Keratinocyte (primary cell): ENCODE results near the gene WASF3. TPM values are rescaled to one million over a fixed set of nuclear protein-coding genes. Genes with fewer than 3 reads are reported as not detected.

ENCODE experiments used
- DNase-seq: peaks from one replicate; pipeline ENCODE4 v3.0.0-alpha.2; 2011; ENCODE audit warnings: low read depth, missing footprints, low spot score
- FAIRE-seq: peaks from 2 replicates; lab custom pipeline; 2011; peaks lifted over from hg19 to GRCh38; lab: Jason Lieb, UNC
- H2AFZ ChIP-seq: 2 replicates; pipeline ENCODE4 v1.6.0; 2012; ENCODE audit warnings: low read length, control low read depth, inconsistent platforms; ENCODE audit not compliant: control insufficient read depth
- H3K27ac ChIP-seq: 2 replicates; pipeline ENCODE4 v1.5.1; 2011; ENCODE audit warnings: low read length; ENCODE audit not compliant: control insufficient read depth, insufficient read depth
- H3K27me3 ChIP-seq: 3 replicates; pipeline ENCODE4 v1.6.0; 2011; ENCODE audit warnings: low read length; ENCODE audit not compliant: control insufficient read depth, insufficient read depth; ENCODE audit errors: extremely low read depth
- H3K36me3 ChIP-seq, 2 experiments: 2 replicates in 1 of 2; 3 replicates in 1 of 2; pipeline ENCODE4 v1.5.1; 2011; ENCODE audit warnings: low read length in 2 of 2, mild to moderate bottlenecking in 1 of 2; ENCODE audit not compliant: control insufficient read depth in 2 of 2, insufficient read depth in 2 of 2; ENCODE audit errors: extremely low read depth in 1 of 2
- H3K4me1 ChIP-seq: 3 replicates; pipeline ENCODE4 v1.5.1; 2011; ENCODE audit warnings: low read length; ENCODE audit not compliant: control insufficient read depth, insufficient read depth; ENCODE audit errors: extremely low read depth
- H3K4me2 ChIP-seq: 3 replicates; pipeline ENCODE4 v1.6.0; 2011; ENCODE audit warnings: low read depth, low read length; ENCODE audit not compliant: control insufficient read depth, insufficient read depth; ENCODE audit errors: extremely low read depth
- H3K4me3 ChIP-seq, 3 experiments: fragments of 200-600 bp in 1 of 3; sonication (generic) in 1 of 3; 2 replicates in 2 of 3; 3 replicates in 1 of 3; pipeline ENCODE4 v1.5.1; 2011 to 2016; ENCODE audit warnings: low read length in 3 of 3, mild to moderate bottlenecking in 3 of 3, control low read depth in 2 of 3, inconsistent platforms in 1 of 3, low read depth in 1 of 3, mixed read lengths in 1 of 3, mixed run types in 1 of 3, moderate library complexity in 1 of 3; ENCODE audit not compliant: control insufficient read depth in 2 of 3, insufficient read depth in 2 of 3; ENCODE audit errors: extremely low read depth in 1 of 3
- H3K79me2 ChIP-seq: 2 replicates; pipeline ENCODE4 v1.6.0; 2012; ENCODE audit warnings: low read length; ENCODE audit not compliant: control insufficient read depth, insufficient read depth
- H3K9ac ChIP-seq: 3 replicates; pipeline ENCODE4 v1.6.0; 2011; ENCODE audit warnings: low read length; ENCODE audit not compliant: control insufficient read depth, insufficient read depth; ENCODE audit errors: extremely low read depth
- H3K9me1 ChIP-seq: 3 replicates; pipeline ENCODE4 v1.6.0; 2011; ENCODE audit warnings: low read length; ENCODE audit not compliant: control insufficient read depth, insufficient read depth; ENCODE audit errors: extremely low read depth
- H3K9me3 ChIP-seq: 2 replicates; pipeline ENCODE4 v1.5.1; 2012; ENCODE audit warnings: low read depth, low read length; ENCODE audit not compliant: control insufficient read depth
- H4K20me1 ChIP-seq: 3 replicates; pipeline ENCODE4 v1.6.0; 2011; ENCODE audit warnings: low read length; ENCODE audit not compliant: control insufficient read depth, insufficient read depth; ENCODE audit errors: extremely low read depth
- CTCF ChIP-seq, 3 experiments: IDR thresholded peaks in 1 of 3; conservative IDR thresholded peaks in 1 of 3; optimal IDR thresholded peaks in 1 of 3; 2 replicates in 2 of 3; 3 replicates in 1 of 3; pipeline versions ENCODE3 to v1.5.1; 2011; ENCODE audit warnings: low read length in 3 of 3, mild to moderate bottlenecking in 3 of 3, moderate library complexity in 2 of 3, control low read depth in 1 of 3, inconsistent platforms in 1 of 3; ENCODE audit not compliant: insufficient read depth in 2 of 3; ENCODE audit errors: extremely low read depth in 1 of 3
- EZH2 ChIP-seq: IDR thresholded peaks from one replicate; pipeline ENCODE4 v1.6.1; 2012; ENCODE audit warnings: inconsistent platforms, mild to moderate bottlenecking, low read length, moderate library complexity
- dilution Hi-C: fragments of 300-500 bp; cut with MboI; formaldehyde crosslinking; loops from one replicate; pipeline ENCODE4 v1.7.0; 2020; ENCODE audit warnings: low sequenced_read_pairs; ENCODE audit not compliant: extremely low pct_ligation_motif_present
- polyA plus RNA-seq, 5 experiments: library from polyadenylated mRNA; depleted of rRNA in 3 of 5; stranded (reverse) in 3 of 5; stranded (forward) in 1 of 5; unstranded in 1 of 5; fragments of >200 nt; gene quantifications; 1 replicate in 1 of 5; 2 replicates in 3 of 5; 3 replicates in 1 of 5; pipeline versions ENCODE4 v1.2.1 to v1.2.3, GENCODE V29; 2011 to 2012; ENCODE audit warnings: missing spikeins in 2 of 5, low read depth in 1 of 5, low replicate concordance in 1 of 5

Gene WASF3
- polyA plus RNA-seq, 1 donor (not counting 4 experiments of a cell fraction or from before 2014, with no cell fraction given), result 6.3 TPM

GRCh38 chr13:26678330-26678729 lies 120.8 kb downstream of the WASF3 start:
- no peak overlapping the region for H2AFZ ChIP-seq
- no peak overlapping the region for H3K4me3 ChIP-seq
- H3K36me3 ChIP-seq, result peaks cover 0 to 9% of the 10 kb centered on the region in 2 experiments
- H3K27ac ChIP-seq, result no peak overlapping the region
- DNase-seq (no peak), FAIRE-seq (no peak)
- no peaks in the 10 kb centered on the region for H3K9me3 ChIP-seq
- no peaks in the 10 kb centered on the region for H3K79me2 ChIP-seq
- H3K4me2 ChIP-seq, result no peak overlapping the region
- no peaks in the 10 kb centered on the region for H3K4me1 ChIP-seq
- H3K9me1 ChIP-seq, result no peaks in the 10 kb centered on the region
- no peak for TF ChIP-seq EZH2
- no peak for TF ChIP-seq CTCF (optimal IDR thresholded peaks at IDR 0.05 in 1 of 3, IDR thresholded peaks at IDR 0.05 in 1 of 3, conservative IDR thresholded peaks at IDR 0.05 in 1 of 3; ENCODE audit: extremely low read depth in 1 of 3, insufficient read depth in 2 of 3, low read length in 3 of 3)
- dilution Hi-C loops, result no loop called here
- H4K20me1 ChIP-seq, result no peaks in the 10 kb centered on the region
- H3K27me3 ChIP-seq, result no peaks in the 10 kb centered on the region
- H3K9ac ChIP-seq, result no peak overlapping the region

GRCh38 chr13:26678796-26679195 lies 121.3 kb downstream of the WASF3 start:
- Histone ChIP-seq H3K4me1 (no peaks in the 10 kb centered on the region), H3K4me2 (no peak overlapping the region), H3K36me3 (peaks cover 0 to 9% of the 10 kb centered on the region in 2 experiments), H4K20me1 (no peaks in the 10 kb centered on the region), H3K4me3 (no peak overlapping the region), H3K9me1 (no peaks in the 10 kb centered on the region), H3K79me2 (no peaks in the 10 kb centered on the region), H3K27me3 (no peaks in the 10 kb centered on the region), H3K9me3 (no peaks in the 10 kb centered on the region), H3K9ac (no peak overlapping the region), H3K27ac (no peak overlapping the region), H2AFZ (no peak overlapping the region)
- no peak for FAIRE-seq
- dilution Hi-C loops, result no loop called here
- DNase-seq, result no peak
- TF ChIP-seq CTCF (optimal IDR thresholded peaks at IDR 0.05 in 1 of 3, IDR thresholded peaks at IDR 0.05 in 1 of 3, conservative IDR thresholded peaks at IDR 0.05 in 1 of 3; ENCODE audit: extremely low read depth in 1 of 3, insufficient read depth in 2 of 3, low read length in 3 of 3), result no peak
- no peak for TF ChIP-seq EZH2
